GM10266 (cell line): ENCODE results near the gene ANLN.
"Not testable (repeated sequence)": the region's sequence is repeated elsewhere in the genome, so short reads cannot be mapped to it uniquely, and the experiment has no call there.

ENCODE experiments used
- DNase-seq: peaks from one replicate; pipeline ENCODE4 v3.0.0; 2012; ENCODE audit errors: extremely low spot score
- CTCF ChIP-seq: IDR thresholded peaks from 2 replicates; pipeline ENCODE4 v1.5.1; 2012; ENCODE audit warnings: mild to moderate bottlenecking, low read depth; ENCODE audit not compliant: control insufficient read depth, insufficient read depth; ENCODE audit errors: missing control alignments

Gene ANLN

DNA sequence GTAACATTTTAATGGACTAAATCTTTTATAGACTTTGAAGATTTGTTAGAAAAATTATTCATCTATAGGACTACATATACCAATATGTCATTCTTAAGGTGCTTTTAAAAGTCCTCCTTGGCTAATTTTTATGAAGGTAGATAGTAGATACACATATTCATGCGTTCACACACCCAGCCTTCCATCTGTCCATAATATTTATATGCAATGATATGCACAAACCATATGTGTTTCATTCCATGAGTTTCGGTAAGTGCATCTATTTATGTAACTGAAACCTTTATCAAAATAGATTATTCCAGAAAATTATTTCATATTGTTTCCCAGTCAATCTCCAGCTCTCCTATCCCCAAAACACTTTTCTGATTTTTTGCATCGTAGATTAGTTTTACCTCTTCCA lies 101.7 kb downstream of the ANLN start:
- no peak for DNase-seq
- no peak for TF ChIP-seq CTCF

- DNase-seq = no peak
- TF ChIP-seq CTCF = no peak
Observed at GRCh38 chr7:36496576-36496975, 106.9 kb downstream of the ANLN start.

GRCh38 chr7:36497176-36497575 lies 107.5 kb downstream of the ANLN start:
- DNase-seq = not testable (repeated sequence)

- DNase-seq = no peak
- TF ChIP-seq CTCF = no peak
Observed at GRCh38 chr7:36497775-36498174, 108.1 kb downstream of the ANLN start.
